PC-3 (cell line): ENCODE results near the gene BIRC7.

ENCODE experiments used
- CTCF ChIP-seq: fragments of 300-600 bp; sonication (generic); conservative IDR thresholded peaks from 2 replicates; pipeline ENCODE4 v1.5.1; 2017; ENCODE audit warnings: antibody characterized with exemption, low read depth, mild to moderate bottlenecking, low read length
- EZH2 ChIP-seq: fragments of 300-600 bp; sonication (generic); IDR thresholded peaks from one replicate; pipeline ENCODE4 v1.6.1; 2017; ENCODE audit warnings: antibody characterized with exemption, mild to moderate bottlenecking, low read length; ENCODE audit not compliant: unreplicated experiment
- EZH2phosphoT487 ChIP-seq: fragments of 300-600 bp; sonication (generic); IDR thresholded peaks from 2 replicates; pipeline ENCODE4 v1.6.1; 2018; ENCODE audit warnings: mild to moderate bottlenecking, antibody characterized with exemption, low read length, borderline replicate concordance

DNA sequence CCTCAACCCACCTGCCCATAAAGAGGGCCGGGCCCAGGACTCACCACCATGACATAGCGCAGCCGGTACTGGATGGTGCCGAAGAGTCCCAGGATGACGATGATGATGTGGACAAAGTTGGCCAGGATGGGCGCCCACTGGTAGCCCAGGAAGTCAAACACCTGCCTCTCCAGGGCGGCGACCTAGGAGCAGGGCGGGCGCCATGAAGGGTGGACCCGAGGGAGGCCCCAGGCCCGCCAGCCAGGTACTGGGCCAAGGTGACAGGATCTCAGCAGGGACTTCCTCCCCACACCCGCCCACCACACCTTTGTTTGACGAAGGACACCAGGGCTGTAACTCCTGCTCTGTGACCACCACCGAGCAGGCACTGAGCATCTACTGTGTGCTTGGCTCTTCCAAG, 14.2 kb downstream of the BIRC7 start:
- TF ChIP-seq CTCF (no peak), EZH2 (no peak), EZH2phosphoT487 (no peak)
